Prostate gland (tissue), 2 donors: Measurements from ENCODE around the gene SIRT2. TPM values are rescaled to one million over a fixed set of nuclear protein-coding genes. Genes with fewer than 3 reads are reported as not detected.
A peak's percentile ranks its signal among the peaks of the same experiment; 100 is the strongest.

Experiments
- DNase-seq: peaks from one replicate; pipeline ENCODE4 v3.0.0-alpha.2; 2019; ENCODE audit warnings: low spot score
- H3K27ac ChIP-seq, 2 donors: fragments of 200-600 bp; sonication (generic); 2 replicates each; pipeline ENCODE4 v1.5.1; 2017 to 2019
- H3K27me3 ChIP-seq: fragments of 200-600 bp; sonication (generic); replicated peaks from 2 replicates; pipeline ENCODE4 v1.5.1; 2019; ENCODE audit not compliant: insufficient read depth
- H3K36me3 ChIP-seq, 2 donors: fragments of 200-600 bp; sonication (generic); 1 replicate in 1 of 2; 2 replicates in 1 of 2; pipeline versions ENCODE4 v1.5.1 to v1.8.1; 2017 to 2019
- H3K4me1 ChIP-seq: fragments of 200-600 bp; sonication (generic); replicated peaks from 2 replicates; pipeline ENCODE4 v1.5.1; 2019
- H3K4me3 ChIP-seq, 2 donors: fragments of 200-600 bp; sonication (generic); 2 replicates each; pipeline ENCODE4 v1.5.1; 2017 to 2019
- H3K9me3 ChIP-seq: fragments of 200-600 bp; sonication (generic); 2 replicates; pipeline ENCODE4 v1.5.1; 2017
- CTCF ChIP-seq, 4 experiments: fragments of 200-600 bp in 2 of 4; fragments of 450-650 bp in 2 of 4; sonication (generic) in 2 of 4; IDR thresholded peaks; 1 replicate in 3 of 4; 2 replicates in 1 of 4; pipeline ENCODE4 v1.5.1; 2016 to 2019; ENCODE audit warnings: antibody characterized with exemption in 4 of 4, mild to moderate bottlenecking in 2 of 4, moderate library complexity in 2 of 4
- POLR2A ChIP-seq: fragments of 450-650 bp; IDR thresholded peaks from one replicate; pipeline ENCODE4 v1.6.1; 2016; ENCODE audit warnings: antibody characterized with exemption, mild to moderate bottlenecking
- POLR2AphosphoS5 ChIP-seq: sonication (generic); formaldehyde crosslinking; IDR thresholded peaks from one replicate; pipeline ENCODE4 v1.6.1; 2017; ENCODE audit warnings: antibody characterized with exemption
- WGBS: methylation state at CpG from one replicate; pipeline ENCODE4 v1.1.5; 2018; 5-methylcytosine and 5-hydroxymethylcytosine counted together
- intact Hi-C: fragments of 100-400 bp; cut with DNase I; formaldehyde crosslinking; loops from one replicate; pipeline ENCODE4 v1.14.2; 2022
- total RNA-seq, 2 donors: library from RNA; depleted of rRNA; stranded (reverse); fragments of >200 nt; gene quantifications; one replicate each; pipeline ENCODE4 v1.1.0, GENCODE V29; 2016

Gene SIRT2
- total RNA-seq, 2 donors from 2014 or later: 55.8 to 89.0 TPM

- H3K4me1 ChIP-seq: peaks cover 33% of the 10 kb centered on the region
- intact Hi-C loops: loop anchor here (10.0 kb wide), 2 partner anchors 115 to 195 kb away; partner anchors contain the start of gene ACTN4
Measured at GRCh38 chr19:38839816-38840582, 59.4 kb downstream of the SIRT2 start.

GRCh38 chr19:38838986-38839761 lies 60.2 kb downstream of the SIRT2 start:
- Histone ChIP-seq H3K27ac (peak overlapping the region; percentile 64 to 81), H3K36me3 (peaks cover 28 to 41% of the 10 kb centered on the region in 2 donors), H3K9me3 (no peaks in the 10 kb centered on the region), H3K4me3 (no peak overlapping the region), H3K27me3 (no peaks in the 10 kb centered on the region), H3K4me1 (peaks cover 34% of the 10 kb centered on the region)
- WGBS: 71% methylated on average over 12 of the region's 12 CpGs
- no peak for TF ChIP-seq CTCF (IDR thresholded peaks at IDR 0.05)
- no peak for TF ChIP-seq POLR2A
- TF ChIP-seq POLR2AphosphoS5: no peak
- intact Hi-C loops: loop anchor here (10.0 kb wide), 2 partner anchors 114 to 194 kb away; partner anchors contain the start of gene ACTN4
- no peak for DNase-seq

More at GRCh38 chr19:38839816-38840582, 59.4 kb downstream of the SIRT2 start:
- WGBS: 74% methylated on average over 28 of the region's 28 CpGs
- H3K9me3 ChIP-seq: no peaks in the 10 kb centered on the region
- H3K4me3 ChIP-seq: no peak overlapping the region
- DNase-seq: no peak
- TF ChIP-seq CTCF (IDR thresholded peaks at IDR 0.05) (no peak), POLR2AphosphoS5 (no peak), POLR2A (no peak)
- peak overlapping the region; percentile 2 to 81 for H3K27ac ChIP-seq
- H3K27me3 ChIP-seq: no peaks in the 10 kb centered on the region
- H3K36me3 ChIP-seq: peaks cover 34 to 45% of the 10 kb centered on the region in 2 donors

GRCh38 chr19:38838208-38838985 lies 61.0 kb downstream of the SIRT2 start:
- H3K36me3 ChIP-seq: peaks cover 21 to 34% of the 10 kb centered on the region in 2 donors
- 46% methylated on average over 19 of the region's 19 CpGs for WGBS
- no peaks in the 10 kb centered on the region for H3K9me3 ChIP-seq
- no peak for DNase-seq
- peak overlapping the region; percentile 64 to 81 for H3K27ac ChIP-seq
- no peak overlapping the region for H3K4me3 ChIP-seq
- H3K4me1 ChIP-seq: peaks cover 34% of the 10 kb centered on the region
- TF ChIP-seq POLR2A (no peak), CTCF (IDR thresholded peaks at IDR 0.05) (peak in 2 of 4 experiments; percentile 36 to 37)
- no peaks in the 10 kb centered on the region for H3K27me3 ChIP-seq
- intact Hi-C loops: loop anchor here (10.0 kb wide), 2 partner anchors 114 to 194 kb away; partner anchors contain the start of gene ACTN4

GRCh38 chr19:38837656-38838121 lies 61.7 kb downstream of the SIRT2 start:
- Histone ChIP-seq H3K27ac (peak overlapping the region; percentile 64 to 81), H3K36me3 (peaks cover 14 to 27% of the 10 kb centered on the region in 2 donors), H3K9me3 (no peaks in the 10 kb centered on the region), H3K27me3 (no peaks in the 10 kb centered on the region), H3K4me1 (peaks cover 34% of the 10 kb centered on the region), H3K4me3 (no peak overlapping the region)
- peak; percentile 82 for DNase-seq
- TF ChIP-seq POLR2A: peak; percentile 8
- TF ChIP-seq CTCF (IDR thresholded peaks at IDR 0.05): no peak
- peak; percentile 81 for TF ChIP-seq POLR2AphosphoS5
- WGBS: 45% methylated on average over 7 of the region's 7 CpGs
- intact Hi-C loops: loop anchor here (10.0 kb wide), 2 partner anchors 113 to 193 kb away; partner anchors contain the start of gene ACTN4
